ENCODE data around the gene SETD1A. TPM values are rescaled to one million over a fixed set of nuclear protein-coding genes. Genes with fewer than 3 reads are reported as not detected.

SETD1A gene
- total RNA-seq, 1 donor from 2014 or later = 18.0 TPM

GRCh38 chr16:30941600-30942425 lies 15.7 kb upstream of the SETD1A start:
- Mint-ChIP-seq H3K4me1 (ENCODE audit: low read depth) (peaks cover 11% of the 10 kb centered on the region), H3K27me3 (ENCODE audit: low read depth) (no peaks in the 10 kb centered on the region), H3K9me3 (ENCODE audit: low read depth) (no peaks in the 10 kb centered on the region), H3K27ac (ENCODE audit: unreplicated experiment) (peak overlapping the region; percentile 10), H3K36me3 (ENCODE audit: low read depth) (peaks cover 8% of the 10 kb centered on the region), H3K4me3 (ENCODE audit: unreplicated experiment) (no peak overlapping the region)
- no peak for DNase-seq (ENCODE audit: low spot score)
- peak; percentile 85 for TF ChIP-seq CTCF (IDR thresholded peaks at IDR 0.05)

GRCh38 chr16:30942426-30942806 lies 15.1 kb upstream of the SETD1A start:
- DNase-seq (ENCODE audit: low spot score) = no peak
- no peak overlapping the region for H3K4me3 Mint-ChIP-seq (ENCODE audit: unreplicated experiment)
- H3K36me3 Mint-ChIP-seq (ENCODE audit: low read depth) = peaks cover 8% of the 10 kb centered on the region
- peaks cover 11% of the 10 kb centered on the region for H3K4me1 Mint-ChIP-seq (ENCODE audit: low read depth)
- no peaks in the 10 kb centered on the region for H3K9me3 Mint-ChIP-seq (ENCODE audit: low read depth)
- H3K27ac Mint-ChIP-seq (ENCODE audit: unreplicated experiment) = no peak overlapping the region
- TF ChIP-seq CTCF (IDR thresholded peaks at IDR 0.05) = no peak
- H3K27me3 Mint-ChIP-seq (ENCODE audit: low read depth) = no peaks in the 10 kb centered on the region

GRCh38 chr16:30944352-30944751 lies 13.2 kb upstream of the SETD1A start:
- Mint-ChIP-seq H3K4me1 (ENCODE audit: low read depth) (peaks cover 15% of the 10 kb centered on the region), H3K27me3 (ENCODE audit: low read depth) (no peaks in the 10 kb centered on the region), H3K9me3 (ENCODE audit: low read depth) (no peaks in the 10 kb centered on the region), H3K4me3 (ENCODE audit: unreplicated experiment) (no peak overlapping the region), H3K36me3 (ENCODE audit: low read depth) (peaks cover 8% of the 10 kb centered on the region), H3K27ac (ENCODE audit: unreplicated experiment) (no peak overlapping the region)
- no peak for DNase-seq (ENCODE audit: low spot score)
- no peak for TF ChIP-seq CTCF (IDR thresholded peaks at IDR 0.05)

DNA sequence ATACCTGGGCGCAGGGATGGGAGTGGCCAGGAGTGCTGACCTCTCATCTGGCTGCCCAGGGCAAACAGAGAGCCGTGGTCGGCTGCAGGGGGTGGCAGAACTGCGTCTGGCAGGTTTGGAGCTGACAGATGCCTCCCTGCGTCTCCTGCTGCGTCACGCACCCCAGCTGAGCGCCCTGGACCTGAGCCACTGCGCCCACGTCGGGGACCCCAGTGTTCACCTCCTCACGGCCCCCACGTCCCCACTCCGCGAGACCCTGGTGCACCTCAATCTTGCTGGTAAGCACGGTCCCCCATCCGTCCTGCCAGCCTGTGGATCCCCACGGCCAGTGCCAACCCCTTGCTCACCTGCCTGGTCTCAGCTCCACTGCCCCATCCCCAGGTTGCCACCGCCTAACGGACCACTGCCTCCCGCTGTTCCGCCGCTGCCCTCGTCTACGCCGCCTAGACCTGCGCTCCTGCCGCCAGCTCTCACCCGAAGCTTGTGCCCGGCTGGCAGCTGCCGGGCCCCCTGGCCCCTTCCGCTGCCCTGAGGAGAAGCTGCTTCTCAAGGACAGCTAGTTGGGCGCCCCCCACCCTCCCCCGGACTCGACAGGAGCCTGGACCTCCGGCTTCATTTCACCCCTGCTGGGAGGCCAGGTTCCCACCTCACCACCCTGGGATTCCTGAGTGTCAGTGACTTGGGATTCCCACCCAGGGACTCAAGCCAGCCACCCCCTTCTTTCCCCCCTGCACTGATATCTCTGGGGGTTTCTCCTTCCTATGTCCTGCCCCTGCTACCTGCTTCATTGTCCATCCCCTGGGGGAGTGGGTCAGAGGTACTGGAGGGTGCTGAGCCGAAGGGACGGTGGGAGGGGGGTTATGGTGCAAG lies 10.6 kb upstream of the SETD1A start:
- Mint-ChIP-seq H3K27me3 (ENCODE audit: low read depth) (no peaks in the 10 kb centered on the region), H3K36me3 (ENCODE audit: low read depth) (peaks cover 8% of the 10 kb centered on the region), H3K9me3 (ENCODE audit: low read depth) (no peaks in the 10 kb centered on the region), H3K4me3 (ENCODE audit: unreplicated experiment) (no peak overlapping the region), H3K4me1 (ENCODE audit: low read depth) (peaks cover 28% of the 10 kb centered on the region), H3K27ac (ENCODE audit: unreplicated experiment) (peak overlapping the region; percentile 12)
- peak; percentile 94 for DNase-seq (ENCODE audit: low spot score)
- TF ChIP-seq CTCF (IDR thresholded peaks at IDR 0.05) = no peak

- no peaks in the 10 kb centered on the region for H3K9me3 Mint-ChIP-seq (ENCODE audit: low read depth)
- peaks cover 8% of the 10 kb centered on the region for H3K36me3 Mint-ChIP-seq (ENCODE audit: low read depth)
- DNase-seq (ENCODE audit: low spot score) = no peak
- TF ChIP-seq CTCF (IDR thresholded peaks at IDR 0.05) = no peak
- no peak overlapping the region for H3K4me3 Mint-ChIP-seq (ENCODE audit: unreplicated experiment)
- H3K4me1 Mint-ChIP-seq (ENCODE audit: low read depth) = peaks cover 30% of the 10 kb centered on the region
- peak overlapping the region; percentile 85 for H3K27ac Mint-ChIP-seq (ENCODE audit: unreplicated experiment)
- H3K27me3 Mint-ChIP-seq (ENCODE audit: low read depth) = no peaks in the 10 kb centered on the region
Observed at GRCh38 chr16:30947541-30947858, 10.1 kb upstream of the SETD1A start.
